Measurements from ENCODE around the gene MMP15.

The MMP15 gene

GRCh38 chr16:58020628-58021521 is 4.7 kb upstream of the MMP15 start:
- peak; percentile 64 for DNase-seq

GRCh38 chr16:58021661-58022551 is 3.6 kb upstream of the MMP15 start:
- no peak for DNase-seq

- DNase-seq: no peak
Observed at GRCh38 chr16:58022601-58023371, 2.8 kb upstream of the MMP15 start.

- peak; percentile 67 for DNase-seq
Observed at GRCh38 chr16:58024486-58025350, 836 bp upstream of the MMP15 start.

GRCh38 chr16:58026139-58026704 is 668 bp downstream of the MMP15 start:
- peak; percentile 17 for DNase-seq

- DNase-seq: no peak
Observed at GRCh38 chr16:58026705-58027160, 1.2 kb downstream of the MMP15 start.

GRCh38 chr16:58027161-58027915 is 1.8 kb downstream of the MMP15 start:
- no peak for DNase-seq

- DNase-seq: no peak
Observed at GRCh38 chr16:58027916-58028455, 2.4 kb downstream of the MMP15 start.

GRCh38 chr16:58028541-58029070 is 3.1 kb downstream of the MMP15 start:
- DNase-seq: no peak

GRCh38 chr16:58029410-58029809 is 3.9 kb downstream of the MMP15 start:
- DNase-seq: no peak

- DNase-seq: no peak
Observed at GRCh38 chr16:58030136-58030840, 4.7 kb downstream of the MMP15 start.

GRCh38 chr16:58031016-58031800 is 5.7 kb downstream of the MMP15 start:
- DNase-seq: no peak

- no peak for DNase-seq
Observed at GRCh38 chr16:58032710-58033293, 7.2 kb downstream of the MMP15 start.

GRCh38 chr16:58034128-58034685 is 8.7 kb downstream of the MMP15 start:
- DNase-seq: no peak

- no peak for DNase-seq
Observed at GRCh38 chr16:58034774-58035173, 9.2 kb downstream of the MMP15 start.

GRCh38 chr16:58035356-58036170 is 10.0 kb downstream of the MMP15 start:
- no peak for DNase-seq

GRCh38 chr16:58036943-58037342 is 11.4 kb downstream of the MMP15 start:
- no peak for DNase-seq
